Tibial artery (tissue), 4 donors: Measurements from ENCODE around the gene ZC3H4.

Source experiments
- DNase-seq, 2 donors: peaks; one replicate each; pipeline ENCODE4 v3.0.0-alpha.2; 2019
- H3K27ac ChIP-seq, 2 donors: fragments of 200-600 bp; sonication (generic) in 1 of 2; 1 replicate in 1 of 2; 2 replicates in 1 of 2; pipeline ENCODE4 v1.5.1; 2018 to 2019; ENCODE audit warnings: mild to moderate bottlenecking in 1 of 2
- H3K27me3 ChIP-seq, 2 donors: fragments of 200-600 bp; sonication (generic) in 1 of 2; one replicate each; pipeline versions ENCODE4 v1.5.1 to v1.6.0; 2016 to 2019
- H3K36me3 ChIP-seq, 3 donors: fragments of 200-600 bp; sonication (generic) in 2 of 3; one replicate each; pipeline ENCODE4 v1.5.1; 2016 to 2019; ENCODE audit warnings: mild to moderate bottlenecking in 2 of 3
- H3K4me1 ChIP-seq, 4 donors: fragments of 200-600 bp; sonication (generic) in 2 of 4; 1 replicate in 3 of 4; 2 replicates in 1 of 4; pipeline ENCODE4 v1.5.1; 2016 to 2019
- H3K4me3 ChIP-seq, 2 donors: fragments of 200-600 bp; sonication (generic) in 1 of 2; 1 replicate in 1 of 2; 2 replicates in 1 of 2; pipeline ENCODE4 v1.5.1; 2018 to 2019; ENCODE audit warnings: mild to moderate bottlenecking in 2 of 2
- H3K9me3 ChIP-seq, 3 donors: fragments of 200-600 bp; sonication (generic) in 1 of 3; one replicate each; pipeline ENCODE4 v1.5.1; 2016 to 2019
- CTCF ChIP-seq, 2 experiments: fragments of 200-600 bp in 1 of 2; fragments of 450-650 bp in 1 of 2; IDR thresholded peaks; one replicate each; pipeline ENCODE4 v1.5.1; 2017 to 2019; ENCODE audit warnings: antibody characterized with exemption in 2 of 2, mild to moderate bottlenecking in 1 of 2, moderate library complexity in 1 of 2
- intact Hi-C: fragments of 100-400 bp; cut with DNase I; formaldehyde crosslinking; loops from one replicate; pipeline ENCODE4 v1.15.0; 2023; ENCODE audit warnings: low total_unique reads

The ZC3H4 gene

DNA sequence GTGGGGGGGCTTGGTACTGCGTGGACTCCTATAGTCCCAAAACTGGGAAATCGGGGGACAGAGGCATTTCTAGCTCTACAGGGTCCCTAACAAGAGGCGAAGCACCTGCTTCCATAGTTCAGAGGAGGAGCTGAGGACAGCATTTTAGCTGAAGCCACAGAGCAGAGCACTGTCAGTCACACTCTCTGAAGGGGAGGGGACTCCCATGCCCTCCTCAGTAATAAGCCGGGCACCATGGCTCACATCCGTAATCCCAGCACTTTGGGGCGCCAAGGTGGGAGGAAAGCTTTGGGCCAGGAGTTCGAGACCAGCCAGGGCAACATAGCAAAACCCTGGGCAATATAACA is 90.2 kb downstream of the ZC3H4 start:
- no peaks in the 10 kb centered on the region for H3K9me3 ChIP-seq
- intact Hi-C loops, result loop anchor here (10.0 kb wide), 1 partner anchor 101 kb away; no protein-coding TSS in a partner anchor
- no peak for TF ChIP-seq CTCF (IDR thresholded peaks at IDR 0.05)
- H3K4me3 ChIP-seq, result no peak overlapping the region
- peaks cover 0 to 77% of the 10 kb centered on the region in 2 donors for H3K27me3 ChIP-seq
- peaks cover 0 to 46% (median 30%) of the 10 kb centered on the region in 4 donors for H3K4me1 ChIP-seq
- no peak overlapping the region for H3K27ac ChIP-seq
- no peak for DNase-seq
- no peaks in the 10 kb centered on the region for H3K36me3 ChIP-seq

DNA sequence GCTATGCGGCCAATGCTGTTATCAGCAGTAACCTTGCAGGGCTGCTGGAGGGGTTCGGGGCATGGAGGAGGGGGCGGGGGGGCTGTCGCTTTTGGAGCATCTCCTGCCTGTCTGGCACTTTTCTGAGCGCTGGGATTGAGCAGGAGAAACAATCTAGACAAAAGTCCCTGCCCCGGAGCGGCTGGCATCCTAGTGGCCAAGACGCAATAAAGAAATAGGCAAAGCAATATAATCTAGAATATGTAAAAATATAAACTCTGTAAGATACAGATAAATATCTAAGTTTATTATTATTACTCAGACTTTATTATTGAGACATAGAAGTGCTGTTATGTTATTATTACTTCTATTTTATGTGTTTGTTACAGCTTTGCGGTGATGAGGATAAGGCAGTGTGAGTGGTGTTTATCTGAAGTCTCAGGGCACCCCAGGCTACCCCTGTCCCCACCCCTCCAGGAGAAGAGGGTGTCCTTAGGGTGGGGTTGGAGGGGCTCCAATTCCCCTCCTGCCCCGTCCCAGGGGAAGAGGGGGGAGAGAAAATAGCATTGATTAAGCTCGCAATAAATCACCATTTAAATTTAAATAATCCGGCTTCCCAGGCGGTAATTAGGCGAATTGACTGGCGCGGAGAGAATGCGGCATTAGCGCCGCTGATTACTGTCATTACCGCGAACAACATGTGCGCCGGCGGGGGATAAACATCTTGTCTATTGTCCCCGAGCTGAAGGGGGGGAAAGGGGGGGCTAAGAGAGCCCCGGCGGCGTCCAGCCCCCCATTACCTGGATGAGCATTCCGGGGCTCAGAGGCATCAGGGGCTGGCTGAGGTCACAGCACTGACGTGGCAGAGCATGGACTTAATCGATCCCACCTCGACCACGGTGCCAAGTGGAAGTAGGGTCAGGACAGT is 90.8 kb downstream of the ZC3H4 start:
- DNase-seq, result no peak
- peaks cover 0 to 46% (median 30%) of the 10 kb centered on the region in 4 donors for H3K4me1 ChIP-seq
- peaks cover 0 to 71% of the 10 kb centered on the region in 2 donors for H3K27me3 ChIP-seq
- H3K4me3 ChIP-seq, result no peak overlapping the region
- intact Hi-C loops, result loop anchor here (10.0 kb wide), 1 partner anchor 102 kb away; no protein-coding TSS in a partner anchor
- TF ChIP-seq CTCF (IDR thresholded peaks at IDR 0.05), result no peak
- no peaks in the 10 kb centered on the region for H3K36me3 ChIP-seq
- no peaks in the 10 kb centered on the region for H3K9me3 ChIP-seq
- no peak overlapping the region for H3K27ac ChIP-seq

DNA sequence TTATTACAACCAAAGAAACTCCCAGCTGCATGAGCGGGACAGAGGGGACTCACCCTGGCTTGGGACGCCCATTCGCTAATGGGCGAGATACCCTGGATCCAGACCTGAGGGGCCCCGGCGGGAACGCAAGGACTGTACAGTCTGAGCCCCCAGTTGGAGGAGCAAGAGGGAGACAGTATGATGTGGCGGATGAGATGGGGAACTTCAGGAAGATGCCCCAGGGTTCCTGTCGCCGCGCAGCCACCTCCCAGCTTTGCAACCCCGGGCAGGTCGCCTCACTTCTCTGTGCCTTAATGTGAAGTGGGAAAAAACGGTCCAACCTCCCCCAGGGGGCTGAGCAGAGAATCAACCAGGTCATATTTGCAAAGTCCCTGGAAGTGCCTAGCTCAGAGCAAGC is 91.4 kb downstream of the ZC3H4 start:
- no peak for TF ChIP-seq CTCF (IDR thresholded peaks at IDR 0.05)
- intact Hi-C loops, result loop anchor here (10.0 kb wide), 1 partner anchor 103 kb away; no protein-coding TSS in a partner anchor
- no peak overlapping the region for H3K27ac ChIP-seq
- no peaks in the 10 kb centered on the region for H3K9me3 ChIP-seq
- no peaks in the 10 kb centered on the region for H3K36me3 ChIP-seq
- peaks cover 0 to 46% (median 30%) of the 10 kb centered on the region in 4 donors for H3K4me1 ChIP-seq
- H3K27me3 ChIP-seq, result peaks cover 0 to 67% of the 10 kb centered on the region in 2 donors
- no peak for DNase-seq
- no peak overlapping the region for H3K4me3 ChIP-seq

DNA sequence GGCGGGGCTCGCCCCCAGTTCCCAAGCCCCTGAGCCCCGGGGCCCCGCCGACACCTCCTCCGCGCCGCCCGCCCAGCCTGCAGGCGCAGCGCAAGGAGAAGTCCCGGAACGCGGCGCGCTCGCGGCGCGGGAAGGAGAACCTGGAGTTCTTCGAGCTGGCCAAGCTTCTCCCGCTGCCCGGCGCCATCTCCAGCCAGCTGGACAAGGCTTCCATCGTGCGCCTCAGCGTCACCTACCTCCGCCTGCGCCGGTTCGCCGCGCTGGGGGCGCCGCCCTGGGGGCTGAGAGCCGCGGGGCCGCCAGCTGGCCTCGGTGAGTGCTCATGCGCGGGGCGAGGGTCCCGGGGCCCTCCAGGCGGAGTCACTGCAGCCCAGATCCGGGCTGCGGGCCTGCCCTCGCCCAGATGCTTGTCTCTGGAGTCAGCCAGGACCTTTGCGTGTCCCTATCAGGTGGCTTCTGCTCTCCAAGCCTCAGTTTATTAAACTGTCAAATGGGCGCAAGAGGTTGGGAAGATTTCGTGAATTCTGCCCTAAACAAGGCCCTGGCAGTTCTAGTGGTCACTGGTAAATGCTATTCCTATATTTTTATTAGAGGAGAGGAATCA is 91.9 kb downstream of the ZC3H4 start:
- H3K4me3 ChIP-seq, result peak overlapping the region in 1 of 2 donors; percentile 43
- H3K27me3 ChIP-seq, result peaks cover 0 to 62% of the 10 kb centered on the region in 2 donors
- TF ChIP-seq CTCF (IDR thresholded peaks at IDR 0.05), result no peak
- intact Hi-C loops, result loop anchor here (10.0 kb wide), 1 partner anchor 103 kb away; no protein-coding TSS in a partner anchor
- no peaks in the 10 kb centered on the region for H3K36me3 ChIP-seq
- no peaks in the 10 kb centered on the region for H3K9me3 ChIP-seq
- no peak overlapping the region for H3K27ac ChIP-seq
- DNase-seq, result no peak
- H3K4me1 ChIP-seq, result peaks cover 0 to 46% (median 30%) of the 10 kb centered on the region in 4 donors

GRCh38 chr19:47020992-47021496 is 92.5 kb downstream of the ZC3H4 start:
- TF ChIP-seq CTCF (IDR thresholded peaks at IDR 0.05), result no peak
- intact Hi-C loops, result loop anchor here (10.0 kb wide), 1 partner anchor 104 kb away; no protein-coding TSS in a partner anchor
- peak overlapping the region; percentile 17 to 43 for H3K4me3 ChIP-seq
- H3K9me3 ChIP-seq, result no peaks in the 10 kb centered on the region
- no peak overlapping the region for H3K27ac ChIP-seq
- H3K27me3 ChIP-seq, result peaks cover 0 to 56% of the 10 kb centered on the region in 2 donors
- H3K4me1 ChIP-seq, result peaks cover 0 to 46% (median 30%) of the 10 kb centered on the region in 4 donors
- no peak for DNase-seq
- H3K36me3 ChIP-seq, result no peaks in the 10 kb centered on the region
